ENCODE results near the gene CDKN2B-AS1.
A peak's percentile ranks its signal among the peaks of the same experiment; 100 is the strongest.

The CDKN2B-AS1 gene

GRCh38 chr9:21996858-21997257, 2.3 kb downstream of the CDKN2B-AS1 start:
- TF ChIP-seq, protein P1, sequence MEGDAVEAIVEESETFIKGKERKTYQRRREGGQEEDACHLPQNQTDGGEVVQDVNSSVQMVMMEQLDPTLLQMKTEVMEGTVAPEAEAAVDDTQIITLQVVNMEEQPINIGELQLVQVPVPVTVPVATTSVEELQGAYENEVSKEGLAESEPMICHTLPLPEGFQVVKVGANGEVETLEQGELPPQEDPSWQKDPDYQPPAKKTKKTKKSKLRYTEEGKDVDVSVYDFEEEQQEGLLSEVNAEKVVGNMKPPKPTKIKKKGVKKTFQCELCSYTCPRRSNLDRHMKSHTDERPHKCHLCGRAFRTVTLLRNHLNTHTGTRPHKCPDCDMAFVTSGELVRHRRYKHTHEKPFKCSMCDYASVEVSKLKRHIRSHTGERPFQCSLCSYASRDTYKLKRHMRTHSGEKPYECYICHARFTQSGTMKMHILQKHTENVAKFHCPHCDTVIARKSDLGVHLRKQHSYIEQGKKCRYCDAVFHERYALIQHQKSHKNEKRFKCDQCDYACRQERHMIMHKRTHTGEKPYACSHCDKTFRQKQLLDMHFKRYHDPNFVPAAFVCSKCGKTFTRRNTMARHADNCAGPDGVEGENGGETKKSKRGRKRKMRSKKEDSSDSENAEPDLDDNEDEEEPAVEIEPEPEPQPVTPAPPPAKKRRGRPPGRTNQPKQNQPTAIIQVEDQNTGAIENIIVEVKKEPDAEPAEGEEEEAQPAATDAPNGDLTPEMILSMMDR (IDR thresholded peaks at IDR 0.05): no peak
- TF ChIP-seq ZFX (IDR thresholded peaks at IDR 0.05; ENCODE audit: borderline replicate concordance): no peak
- H3K27ac ChIP-seq: no peak overlapping the region

DNA sequence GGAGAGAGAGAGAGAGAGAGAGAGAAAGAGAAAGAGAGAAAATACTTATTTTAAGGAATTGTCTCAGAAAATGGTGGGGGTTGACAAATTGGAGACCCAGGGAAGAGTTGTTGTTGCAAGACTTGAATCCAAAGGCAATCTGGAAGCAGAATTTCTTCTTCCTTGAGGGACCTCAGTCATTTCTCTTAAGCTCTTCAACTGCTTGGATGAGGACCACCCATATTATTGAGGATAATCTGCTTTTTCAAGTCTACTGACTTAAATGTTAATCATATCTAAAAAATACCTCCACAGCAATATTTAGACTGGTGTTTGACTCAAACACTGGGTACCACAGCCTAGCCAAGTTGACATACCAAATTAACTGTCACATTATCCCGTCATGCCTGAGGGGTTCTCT, 2.9 kb downstream of the CDKN2B-AS1 start:
- no peak for TF ChIP-seq ZFX (IDR thresholded peaks at IDR 0.05; ENCODE audit: borderline replicate concordance)
- TF ChIP-seq, protein P1 (IDR thresholded peaks at IDR 0.05): no peak
- H3K27ac ChIP-seq: no peak overlapping the region

DNA sequence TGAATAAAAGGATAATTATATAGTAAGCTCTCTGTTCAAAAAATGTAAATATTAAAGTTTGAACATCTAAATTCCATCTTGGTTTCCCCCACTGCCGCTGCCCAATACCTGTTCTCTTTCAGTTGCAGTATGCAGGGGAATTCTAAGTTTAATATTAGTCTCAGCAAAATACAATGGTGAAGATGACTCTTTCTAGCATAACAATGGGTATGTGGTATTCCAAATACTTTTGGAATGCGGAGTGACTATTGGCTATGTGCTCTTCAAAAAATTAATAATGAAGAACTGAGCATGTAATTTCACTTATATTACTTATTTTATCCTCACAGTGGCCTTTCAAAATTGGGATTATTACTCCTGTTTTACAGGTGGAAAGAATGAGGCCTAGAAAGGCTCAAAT, 3.4 kb downstream of the CDKN2B-AS1 start:
- H3K27ac ChIP-seq: no peak overlapping the region
- no peak for TF ChIP-seq ZFX (IDR thresholded peaks at IDR 0.05; ENCODE audit: borderline replicate concordance)
- TF ChIP-seq, protein P1 (IDR thresholded peaks at IDR 0.05): no peak

DNA sequence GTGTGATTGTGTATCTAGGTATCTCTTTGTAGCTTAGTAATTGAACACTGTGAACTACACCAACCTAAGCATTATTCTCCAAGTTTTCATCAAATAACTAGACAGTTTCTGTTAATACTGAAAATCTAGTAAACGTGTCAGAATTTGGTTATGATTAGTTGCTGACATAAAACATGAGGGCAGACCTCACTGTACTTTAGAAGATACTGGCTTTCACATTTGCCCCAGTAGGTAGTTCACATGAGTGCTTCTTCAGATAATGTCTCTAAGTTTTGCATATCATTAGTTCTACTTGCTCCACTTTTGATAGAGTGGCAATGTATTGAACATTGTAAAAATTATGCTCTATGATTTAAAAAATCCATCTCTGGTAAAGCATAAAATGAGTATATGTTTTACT, 7.4 kb downstream of the CDKN2B-AS1 start:
- TF ChIP-seq, protein P1 (IDR thresholded peaks at IDR 0.05): no peak
- no peak for TF ChIP-seq ZFX (IDR thresholded peaks at IDR 0.05; ENCODE audit: borderline replicate concordance)
- no peak overlapping the region for H3K27ac ChIP-seq

GRCh38 chr9:22005021-22005701, 10.6 kb downstream of the CDKN2B-AS1 start:
- no peak for TF ChIP-seq ZFX (IDR thresholded peaks at IDR 0.05; ENCODE audit: borderline replicate concordance)
- TF ChIP-seq, protein P1 (IDR thresholded peaks at IDR 0.05): no peak
- no peak overlapping the region for H3K27ac ChIP-seq

DNA sequence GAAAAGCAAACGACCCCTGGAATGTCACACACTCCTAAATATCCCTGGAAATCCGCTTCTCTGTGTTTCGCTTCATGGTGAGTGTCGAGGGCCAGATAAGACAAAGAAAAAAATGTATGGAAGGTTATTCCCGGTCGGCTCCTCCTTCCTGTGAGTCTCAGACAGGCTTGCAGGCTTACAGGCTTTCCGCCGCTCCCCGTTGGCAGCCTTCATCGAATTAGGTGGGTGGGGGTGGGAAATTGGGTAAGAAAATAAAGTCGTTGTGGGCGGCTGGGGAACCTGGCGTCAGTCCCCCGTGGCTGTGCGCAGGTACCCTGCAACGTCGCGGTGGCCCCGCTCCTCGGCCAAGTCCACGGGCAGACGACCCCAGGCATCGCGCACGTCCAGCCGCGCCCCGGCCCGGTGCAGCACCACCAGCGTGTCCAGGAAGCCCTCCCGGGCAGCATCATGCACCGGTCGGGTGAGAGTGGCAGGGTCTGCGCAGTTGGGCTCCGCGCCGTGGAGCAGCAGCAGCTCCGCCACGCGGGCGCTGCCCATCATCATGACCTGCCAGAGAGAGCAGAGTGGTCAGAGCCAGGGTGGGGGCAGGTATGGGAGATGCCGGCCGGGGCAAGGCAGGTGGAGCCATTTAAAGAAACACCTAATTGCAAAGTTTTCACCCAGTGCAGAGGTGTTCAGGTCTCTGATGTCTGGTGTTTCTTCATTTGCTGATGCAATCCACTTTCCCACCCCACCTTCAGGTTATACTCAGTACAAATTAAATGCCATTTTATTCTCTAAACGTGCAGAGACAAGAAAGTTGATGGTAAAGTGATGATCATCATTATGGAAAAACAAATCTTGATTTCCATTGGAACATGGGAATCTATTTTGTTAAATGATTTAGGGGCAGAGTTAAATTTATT, 11.4 kb downstream of the CDKN2B-AS1 start:
- no peak for TF ChIP-seq ZFX (IDR thresholded peaks at IDR 0.05; ENCODE audit: borderline replicate concordance)
- TF ChIP-seq, protein P1 (IDR thresholded peaks at IDR 0.05): no peak
- no peak overlapping the region for H3K27ac ChIP-seq

- peak overlapping the region; percentile 86 for H3K27ac ChIP-seq
- TF ChIP-seq, protein P1 (IDR thresholded peaks at IDR 0.05): no peak
- TF ChIP-seq ZFX (IDR thresholded peaks at IDR 0.05; ENCODE audit: borderline replicate concordance): no peak
Observed at GRCh38 chr9:22008384-22008716, 13.8 kb downstream of the CDKN2B-AS1 start.
